ENCODE results near the gene NADSYN1.
A peak's percentile ranks its signal among the peaks of the same experiment; 100 is the strongest.

The NADSYN1 gene

DNA sequence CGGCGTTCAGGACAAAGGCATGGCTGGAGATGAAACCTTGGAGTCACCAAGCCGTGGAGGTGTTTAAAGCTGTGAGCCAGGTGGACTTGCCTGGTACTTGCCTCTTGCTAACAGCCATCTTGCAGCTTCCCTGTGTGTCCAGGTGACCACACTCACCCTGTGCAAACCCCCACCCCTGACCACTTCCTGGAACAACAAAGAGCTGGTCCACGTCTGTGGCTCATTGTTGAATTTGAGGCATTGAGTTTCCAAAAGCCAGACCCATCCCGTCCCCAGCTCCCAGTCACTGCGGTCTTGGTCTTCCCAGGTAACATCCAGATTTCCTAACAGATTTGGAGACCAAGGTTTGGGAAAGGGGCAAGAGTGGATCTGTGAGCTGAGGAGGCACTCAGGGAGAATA lies 23.3 kb upstream of the NADSYN1 start:
- no peak overlapping the region for H2BK5ac ChIP-seq (ENCODE audit: low read depth, low read length, poor library complexity, severe bottlenecking)
- no peak overlapping the region for H3K4me3 ChIP-seq (ENCODE audit: insufficient read depth in 1 of 2, low read depth in 1 of 2, low read length in 2 of 2)
- H3K27ac ChIP-seq (ENCODE audit: low read length, poor library complexity, severe bottlenecking) = no peak overlapping the region
- no peak overlapping the region for H4K8ac ChIP-seq (ENCODE audit: low read length)
- H3K4ac ChIP-seq (ENCODE audit: low read depth in 1 of 2, low read length in 2 of 2) = no peak overlapping the region
- no peak overlapping the region for H3K9ac ChIP-seq (ENCODE audit: low read length)
- no peaks in the 10 kb centered on the region for H3K9me3 ChIP-seq (ENCODE audit: control insufficient read depth, low read length)
- peaks cover 0 to 11% of the 10 kb centered on the region in 2 experiments for H3K36me3 ChIP-seq (ENCODE audit: control insufficient read depth in 1 of 2, insufficient read depth in 2 of 2, low read depth in 1 of 2, low read length in 2 of 2)
- H3K79me1 ChIP-seq (replicated peaks; ENCODE audit: low read length, poor library complexity, severe bottlenecking) = no peaks in the 10 kb centered on the region
- no peak overlapping the region for H2BK120ac ChIP-seq (ENCODE audit: low read depth, low read length)
- H2BK15ac ChIP-seq (ENCODE audit: low read depth, poor library complexity, severe bottlenecking) = no peak overlapping the region
- H4K91ac ChIP-seq (ENCODE audit: low read length) = no peak overlapping the region
- no peak overlapping the region for H3K23ac ChIP-seq (ENCODE audit: low read length in 2 of 2)
- H3K14ac ChIP-seq (ENCODE audit: low read length in 2 of 2) = no peak overlapping the region
- H2AFZ ChIP-seq (ENCODE audit: low read depth, low read length) = no peak overlapping the region
- H2AK5ac ChIP-seq (ENCODE audit: low read length, severe bottlenecking) = no peak overlapping the region
- 86% methylated on average over 6 of the region's 6 CpGs for WGBS
- no peaks in the 10 kb centered on the region for H3K4me1 ChIP-seq (ENCODE audit: control insufficient read depth, insufficient read depth, low read depth, low read length)
- DNase-seq = no peak
- H2BK12ac ChIP-seq (ENCODE audit: low read length in 2 of 2) = no peak overlapping the region
- no peak overlapping the region for H3K18ac ChIP-seq (ENCODE audit: low read depth in 1 of 2, low read length in 2 of 2)
- H3K27me3 ChIP-seq (ENCODE audit: control insufficient read depth in 1 of 2, insufficient read depth in 1 of 2, low read length in 2 of 2) = peaks cover 3 to 21% of the 10 kb centered on the region in 2 experiments
- H3K4me2 ChIP-seq (ENCODE audit: low read length, poor library complexity, severe bottlenecking) = no peak overlapping the region

DNA sequence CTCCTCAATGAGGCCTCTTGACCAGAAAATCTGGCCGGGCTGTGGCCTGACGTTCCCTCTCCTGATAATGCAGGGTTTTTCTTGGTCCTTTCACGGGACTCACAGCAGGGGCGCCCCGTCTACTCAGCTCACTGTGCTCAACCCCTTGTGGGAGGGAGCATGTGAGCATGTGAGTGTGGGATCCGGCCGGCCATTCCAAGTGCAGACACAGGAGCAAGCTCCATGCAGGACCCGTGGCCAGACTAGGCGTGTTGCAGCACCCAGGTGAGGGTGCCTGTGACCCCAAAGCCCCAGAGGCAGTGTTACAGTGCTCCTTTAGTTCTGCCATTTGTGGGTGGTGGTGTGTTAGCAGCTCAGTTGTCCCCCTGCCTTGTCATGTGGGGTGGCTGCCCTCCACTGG lies 22.8 kb upstream of the NADSYN1 start:
- Histone ChIP-seq H3K18ac (ENCODE audit: low read depth in 1 of 2, low read length in 2 of 2) (no peak overlapping the region), H4K8ac (ENCODE audit: low read length) (no peak overlapping the region), H3K9ac (ENCODE audit: low read length) (no peak overlapping the region), H2AK5ac (ENCODE audit: low read length, severe bottlenecking) (no peak overlapping the region), H2BK5ac (ENCODE audit: low read depth, low read length, poor library complexity, severe bottlenecking) (no peak overlapping the region), H3K9me3 (ENCODE audit: control insufficient read depth, low read length) (no peaks in the 10 kb centered on the region), H2BK120ac (ENCODE audit: low read depth, low read length) (no peak overlapping the region), H3K36me3 (ENCODE audit: control insufficient read depth in 1 of 2, insufficient read depth in 2 of 2, low read depth in 1 of 2, low read length in 2 of 2) (peaks cover 0 to 16% of the 10 kb centered on the region in 2 experiments), H3K4me2 (ENCODE audit: low read length, poor library complexity, severe bottlenecking) (no peak overlapping the region), H2BK15ac (ENCODE audit: low read depth, poor library complexity, severe bottlenecking) (no peak overlapping the region), H3K23ac (ENCODE audit: low read length in 2 of 2) (no peak overlapping the region), H4K91ac (ENCODE audit: low read length) (no peak overlapping the region), H3K27ac (ENCODE audit: low read length, poor library complexity, severe bottlenecking) (no peak overlapping the region), H3K4me1 (ENCODE audit: control insufficient read depth, insufficient read depth, low read depth, low read length) (no peaks in the 10 kb centered on the region), H2BK12ac (ENCODE audit: low read length in 2 of 2) (no peak overlapping the region), H3K4ac (ENCODE audit: low read depth in 1 of 2, low read length in 2 of 2) (no peak overlapping the region), H2AFZ (ENCODE audit: low read depth, low read length) (no peak overlapping the region), H3K4me3 (ENCODE audit: insufficient read depth in 1 of 2, low read depth in 1 of 2, low read length in 2 of 2) (no peak overlapping the region), H3K79me1 (replicated peaks; ENCODE audit: low read length, poor library complexity, severe bottlenecking) (no peaks in the 10 kb centered on the region), H3K27me3 (ENCODE audit: control insufficient read depth in 1 of 2, insufficient read depth in 1 of 2, low read length in 2 of 2) (peaks cover 3 to 20% of the 10 kb centered on the region in 2 experiments), H3K14ac (ENCODE audit: low read length in 2 of 2) (peak overlapping the region in 1 of 2 experiments; percentile 26)
- DNase-seq = no peak
- WGBS = 93% methylated on average over 9 of the region's 9 CpGs

DNA sequence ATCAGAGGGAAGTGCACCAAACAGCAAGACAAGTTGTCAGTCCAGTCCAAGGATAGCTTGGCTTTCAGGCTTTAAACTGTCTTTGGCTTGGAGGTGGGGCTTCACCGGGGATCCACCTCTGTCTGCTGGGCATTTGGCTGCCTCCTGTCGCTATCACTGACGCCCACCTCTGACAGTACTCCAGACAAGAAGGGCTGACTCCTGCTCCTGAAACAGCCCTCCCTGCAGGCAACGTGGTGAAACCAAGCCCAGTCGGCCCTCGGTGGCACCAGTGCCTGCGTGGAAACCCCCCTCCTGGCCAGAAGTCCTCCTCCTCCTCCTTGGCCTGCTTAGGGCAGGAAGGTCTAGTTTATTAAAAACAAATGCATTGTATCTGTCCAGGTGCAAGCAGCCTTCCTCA lies 21.7 kb upstream of the NADSYN1 start:
- Histone ChIP-seq H2BK15ac (ENCODE audit: low read depth, poor library complexity, severe bottlenecking) (no peak overlapping the region), H3K23ac (ENCODE audit: low read length in 2 of 2) (no peak overlapping the region), H2BK5ac (ENCODE audit: low read depth, low read length, poor library complexity, severe bottlenecking) (no peak overlapping the region), H3K9me3 (ENCODE audit: control insufficient read depth, low read length) (no peaks in the 10 kb centered on the region), H3K14ac (ENCODE audit: low read length in 2 of 2) (no peak overlapping the region), H3K4me2 (ENCODE audit: low read length, poor library complexity, severe bottlenecking) (no peak overlapping the region), H3K79me1 (replicated peaks; ENCODE audit: low read length, poor library complexity, severe bottlenecking) (no peaks in the 10 kb centered on the region), H3K36me3 (ENCODE audit: control insufficient read depth in 1 of 2, insufficient read depth in 2 of 2, low read depth in 1 of 2, low read length in 2 of 2) (peaks cover 0 to 23% of the 10 kb centered on the region in 2 experiments), H3K27ac (ENCODE audit: low read length, poor library complexity, severe bottlenecking) (no peak overlapping the region), H3K27me3 (ENCODE audit: control insufficient read depth in 1 of 2, insufficient read depth in 1 of 2, low read length in 2 of 2) (peaks cover 3 to 20% of the 10 kb centered on the region in 2 experiments), H3K18ac (ENCODE audit: low read depth in 1 of 2, low read length in 2 of 2) (no peak overlapping the region), H3K4me1 (ENCODE audit: control insufficient read depth, insufficient read depth, low read depth, low read length) (no peaks in the 10 kb centered on the region), H2BK120ac (ENCODE audit: low read depth, low read length) (no peak overlapping the region), H3K9ac (ENCODE audit: low read length) (no peak overlapping the region), H2AFZ (ENCODE audit: low read depth, low read length) (no peak overlapping the region), H4K8ac (ENCODE audit: low read length) (no peak overlapping the region), H3K4me3 (ENCODE audit: insufficient read depth in 1 of 2, low read depth in 1 of 2, low read length in 2 of 2) (no peak overlapping the region), H4K91ac (ENCODE audit: low read length) (no peak overlapping the region), H2AK5ac (ENCODE audit: low read length, severe bottlenecking) (no peak overlapping the region), H2BK12ac (ENCODE audit: low read length in 2 of 2) (no peak overlapping the region), H3K4ac (ENCODE audit: low read depth in 1 of 2, low read length in 2 of 2) (no peak overlapping the region)
- no peak for DNase-seq
- WGBS = 71% methylated on average over 7 of the region's 7 CpGs

DNA sequence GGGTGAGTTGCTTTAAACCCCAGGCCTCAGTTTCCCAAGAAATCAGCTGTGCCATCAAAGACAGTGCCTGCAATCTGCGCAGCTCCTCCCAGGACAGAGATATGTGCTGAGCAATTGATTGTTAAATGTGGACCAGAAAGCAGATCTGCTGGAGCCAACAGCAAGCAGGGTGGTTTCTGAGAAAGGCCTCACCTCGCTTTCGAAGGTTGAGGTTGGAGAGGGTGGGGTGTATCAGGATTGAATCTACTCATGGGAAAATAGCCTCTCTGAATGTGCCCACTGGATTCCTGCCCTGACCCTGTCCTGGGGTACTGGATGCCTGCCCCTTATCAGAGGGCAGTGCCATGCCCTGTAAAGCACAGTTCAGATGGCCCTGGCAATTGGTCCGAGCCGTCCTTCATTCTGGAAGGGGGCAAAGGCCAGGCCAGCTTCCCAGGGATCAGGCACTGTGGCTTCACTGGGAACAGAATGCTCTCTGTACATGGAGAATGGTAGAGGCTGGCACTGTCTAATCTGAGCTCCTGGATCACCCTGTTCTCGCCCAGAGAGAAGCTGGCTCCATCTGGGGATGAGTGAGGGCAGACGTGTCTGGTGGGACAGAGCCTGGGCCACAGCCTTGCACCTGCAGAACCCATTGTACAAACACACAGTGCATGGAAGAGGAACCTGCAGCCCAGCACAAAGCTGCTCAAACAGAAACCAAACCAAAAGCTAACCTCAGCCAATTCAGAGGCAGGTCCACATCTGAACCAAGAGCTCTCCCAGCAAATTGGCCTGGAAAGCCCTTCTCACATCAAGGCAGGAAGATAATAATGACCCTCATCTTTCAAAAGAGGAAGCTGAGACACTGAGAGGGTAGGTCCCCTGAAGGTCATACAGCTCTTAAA lies 20.0 kb upstream of the NADSYN1 start:
- Histone ChIP-seq H3K4me1 (ENCODE audit: control insufficient read depth, insufficient read depth, low read depth, low read length) (no peaks in the 10 kb centered on the region), H3K4me3 (ENCODE audit: insufficient read depth in 1 of 2, low read depth in 1 of 2, low read length in 2 of 2) (peak overlapping the region in 1 of 2 experiments; percentile 7), H3K36me3 (ENCODE audit: control insufficient read depth in 1 of 2, insufficient read depth in 2 of 2, low read depth in 1 of 2, low read length in 2 of 2) (peaks cover 3 to 35% of the 10 kb centered on the region in 2 experiments), H2BK5ac (ENCODE audit: low read depth, low read length, poor library complexity, severe bottlenecking) (no peak overlapping the region), H2BK120ac (ENCODE audit: low read depth, low read length) (no peak overlapping the region), H4K8ac (ENCODE audit: low read length) (no peak overlapping the region), H2BK12ac (ENCODE audit: low read length in 2 of 2) (no peak overlapping the region), H3K9me3 (ENCODE audit: control insufficient read depth, low read length) (no peaks in the 10 kb centered on the region), H3K14ac (ENCODE audit: low read length in 2 of 2) (no peak overlapping the region), H3K18ac (ENCODE audit: low read depth in 1 of 2, low read length in 2 of 2) (no peak overlapping the region), H4K91ac (ENCODE audit: low read length) (no peak overlapping the region), H3K27me3 (ENCODE audit: control insufficient read depth in 1 of 2, insufficient read depth in 1 of 2, low read length in 2 of 2) (peaks cover 3 to 18% of the 10 kb centered on the region in 2 experiments), H2AK5ac (ENCODE audit: low read length, severe bottlenecking) (no peak overlapping the region), H3K79me1 (replicated peaks; ENCODE audit: low read length, poor library complexity, severe bottlenecking) (peaks cover under 1% of the 10 kb centered on the region), H3K4me2 (ENCODE audit: low read length, poor library complexity, severe bottlenecking) (no peak overlapping the region), H2AFZ (ENCODE audit: low read depth, low read length) (no peak overlapping the region), H3K9ac (ENCODE audit: low read length) (peak overlapping the region; percentile 9), H3K23ac (ENCODE audit: low read length in 2 of 2) (no peak overlapping the region), H3K4ac (ENCODE audit: low read depth in 1 of 2, low read length in 2 of 2) (no peak overlapping the region), H2BK15ac (ENCODE audit: low read depth, poor library complexity, severe bottlenecking) (no peak overlapping the region), H3K27ac (ENCODE audit: low read length, poor library complexity, severe bottlenecking) (no peak overlapping the region)
- 96% methylated on average over 7 of the region's 7 CpGs for WGBS
- no peak for DNase-seq
